NCI-H82 treated with DMSO at 0.1 percent for 48 hours (cell line): ENCODE data around the gene OTUB1.

ENCODE experiments used
- DNase-seq: peaks from one replicate; lab custom pipeline; 2025; ENCODE audit not compliant: unreplicated experiment; lab: John Stamatoyannopoulos, UW

Gene OTUB1

GRCh38 chr11:64022125-64022784 is 36.0 kb downstream of the OTUB1 start:
- no peak for DNase-seq

- no peak for DNase-seq
Measured at GRCh38 chr11:64023712-64024710, 37.8 kb downstream of the OTUB1 start.

- DNase-seq: no peak
Measured at GRCh38 chr11:64025205-64025604, 39.0 kb downstream of the OTUB1 start.

GRCh38 chr11:64026575-64027205 is 40.5 kb downstream of the OTUB1 start:
- DNase-seq: no peak

- no peak for DNase-seq
Measured at GRCh38 chr11:64027651-64028397, 41.6 kb downstream of the OTUB1 start.

- DNase-seq: peak; percentile 33
Measured at GRCh38 chr11:64028398-64029115, 42.3 kb downstream of the OTUB1 start.

GRCh38 chr11:64029773-64030172 is 43.5 kb downstream of the OTUB1 start:
- no peak for DNase-seq

GRCh38 chr11:64031001-64031400 is 44.8 kb downstream of the OTUB1 start:
- DNase-seq: no peak

GRCh38 chr11:64032050-64032449 is 45.8 kb downstream of the OTUB1 start:
- DNase-seq: no peak

- no peak for DNase-seq
Measured at GRCh38 chr11:64034411-64034811, 48.2 kb downstream of the OTUB1 start.

- no peak for DNase-seq
Measured at GRCh38 chr11:64035081-64035524, 48.9 kb downstream of the OTUB1 start.

- DNase-seq: no peak
Measured at GRCh38 chr11:64035576-64035975, 49.3 kb downstream of the OTUB1 start, which contains the start of gene FLRT1. Gene FLRT1, plus strand, starts transcription at chr11:64035931. Its CDS starts 80,337 bp downstream, at chr11:64116268.

GRCh38 chr11:64036087-64037026 is 50.1 kb downstream of the OTUB1 start:
- no peak for DNase-seq

- no peak for DNase-seq
Measured at GRCh38 chr11:64037027-64037634, 50.9 kb downstream of the OTUB1 start.

GRCh38 chr11:64038500-64038899 is 52.3 kb downstream of the OTUB1 start:
- no peak for DNase-seq

- no peak for DNase-seq
Measured at GRCh38 chr11:64039012-64039665, 52.9 kb downstream of the OTUB1 start.

GRCh38 chr11:64040684-64041322 is 54.6 kb downstream of the OTUB1 start:
- DNase-seq: no peak

- no peak for DNase-seq
Measured at GRCh38 chr11:64041846-64042245, 55.6 kb downstream of the OTUB1 start.
